Stimulated activated naive CD8-positive, alpha-beta T cell treated with anti-CD3 and anti-CD28 coated beads, Interleukin-15, Interleukin-2, amounts not matched to agents 100 ng/mL and 50 ng/mL, for 24 hours (primary cell): ENCODE data around the gene BTBD9.

Source experiments
- H3K27ac Mint-ChIP-seq: one replicate; pipeline ENCODE4 v1.8.0; 2021; ENCODE audit warnings: mild to moderate bottlenecking, mixed read lengths
- H3K27me3 Mint-ChIP-seq: one replicate; pipeline ENCODE4 v1.8.0; 2021; ENCODE audit warnings: mixed read lengths
- H3K36me3 Mint-ChIP-seq: one replicate; pipeline ENCODE4 v1.8.0; 2021; ENCODE audit warnings: low read depth, mixed read lengths
- H3K4me1 Mint-ChIP-seq: one replicate; pipeline ENCODE4 v1.8.0; 2021; ENCODE audit warnings: low read depth, mixed read lengths
- H3K4me3 Mint-ChIP-seq: one replicate; pipeline ENCODE4 v1.8.0; 2021; ENCODE audit warnings: mild to moderate bottlenecking, mixed read lengths
- H3K9me3 Mint-ChIP-seq: one replicate; pipeline ENCODE4 v1.8.0; 2021; ENCODE audit warnings: mixed read lengths

Gene BTBD9

GRCh38 chr6:38485488-38485887 is 154.2 kb downstream of the BTBD9 start:
- Mint-ChIP-seq H3K4me1 (no peaks in the 10 kb centered on the region), H3K27ac (no peak overlapping the region), H3K4me3 (no peak overlapping the region), H3K27me3 (no peaks in the 10 kb centered on the region), H3K9me3 (no peaks in the 10 kb centered on the region), H3K36me3 (no peaks in the 10 kb centered on the region)

DNA sequence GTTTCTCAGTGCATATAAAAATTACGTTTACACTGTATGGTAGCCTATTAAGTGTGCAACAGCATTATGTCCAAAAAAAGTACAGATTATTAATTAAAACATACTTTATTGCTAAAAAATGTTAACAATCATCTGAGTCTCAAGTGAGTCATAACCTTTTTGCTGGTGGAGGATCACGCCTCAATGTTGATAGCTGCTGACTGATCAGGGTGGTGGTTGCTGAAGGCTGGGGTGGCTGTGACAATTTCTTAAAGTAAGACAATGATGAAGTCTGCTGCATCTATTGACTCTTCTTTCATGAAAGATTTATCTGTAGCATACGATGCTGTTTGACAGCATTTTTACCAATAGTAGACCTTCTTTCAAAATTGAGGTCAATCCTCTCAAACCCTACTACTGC is 155.1 kb downstream of the BTBD9 start:
- no peak overlapping the region for H3K27ac Mint-ChIP-seq
- H3K9me3 Mint-ChIP-seq: no peaks in the 10 kb centered on the region
- H3K4me1 Mint-ChIP-seq: no peaks in the 10 kb centered on the region
- H3K27me3 Mint-ChIP-seq: no peaks in the 10 kb centered on the region
- no peak overlapping the region for H3K4me3 Mint-ChIP-seq
- H3K36me3 Mint-ChIP-seq: no peaks in the 10 kb centered on the region

DNA sequence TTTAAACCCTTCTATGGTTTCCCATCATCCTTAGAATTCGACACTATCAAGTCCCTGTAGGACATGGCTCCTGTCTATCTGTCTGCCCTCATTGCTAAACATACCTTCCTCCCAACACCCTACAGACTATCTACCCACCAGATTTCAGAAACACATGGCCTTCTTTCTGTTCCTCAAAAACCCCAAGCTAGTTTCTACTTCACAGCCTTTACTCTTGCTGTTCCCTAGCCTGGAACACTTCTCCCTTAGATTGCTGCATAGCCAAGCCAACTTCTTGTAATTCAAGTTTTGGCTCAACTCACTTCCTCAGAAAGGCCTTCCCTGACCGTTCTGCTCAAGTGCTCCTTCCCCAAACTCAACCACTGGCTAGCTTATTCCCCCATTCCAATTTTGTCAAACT is 156.2 kb downstream of the BTBD9 start:
- Mint-ChIP-seq H3K4me1 (no peaks in the 10 kb centered on the region), H3K36me3 (no peaks in the 10 kb centered on the region), H3K27me3 (no peaks in the 10 kb centered on the region), H3K27ac (no peak overlapping the region), H3K9me3 (no peaks in the 10 kb centered on the region), H3K4me3 (no peak overlapping the region)

DNA sequence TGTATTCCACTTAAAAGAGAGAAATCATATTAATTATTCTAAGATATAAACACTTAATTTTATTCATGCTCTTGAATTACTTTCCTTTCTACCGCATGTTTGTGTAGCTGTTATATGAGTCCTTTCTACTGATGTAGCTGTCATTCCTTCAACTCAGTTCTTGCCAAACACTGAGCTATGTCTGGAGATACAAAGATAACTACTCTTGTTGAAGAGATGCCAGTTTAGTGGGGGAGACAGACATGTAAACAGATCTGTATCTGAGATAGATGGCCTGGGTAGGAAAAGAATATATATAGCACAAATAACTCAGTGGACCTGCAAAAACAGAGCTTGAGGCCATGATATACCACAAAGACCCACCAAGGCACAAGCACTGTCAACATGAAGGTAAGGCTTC is 157.3 kb downstream of the BTBD9 start:
- no peak overlapping the region for H3K4me3 Mint-ChIP-seq
- H3K27me3 Mint-ChIP-seq: no peaks in the 10 kb centered on the region
- H3K27ac Mint-ChIP-seq: no peak overlapping the region
- no peaks in the 10 kb centered on the region for H3K9me3 Mint-ChIP-seq
- no peaks in the 10 kb centered on the region for H3K36me3 Mint-ChIP-seq
- H3K4me1 Mint-ChIP-seq: peaks cover 5% of the 10 kb centered on the region

DNA sequence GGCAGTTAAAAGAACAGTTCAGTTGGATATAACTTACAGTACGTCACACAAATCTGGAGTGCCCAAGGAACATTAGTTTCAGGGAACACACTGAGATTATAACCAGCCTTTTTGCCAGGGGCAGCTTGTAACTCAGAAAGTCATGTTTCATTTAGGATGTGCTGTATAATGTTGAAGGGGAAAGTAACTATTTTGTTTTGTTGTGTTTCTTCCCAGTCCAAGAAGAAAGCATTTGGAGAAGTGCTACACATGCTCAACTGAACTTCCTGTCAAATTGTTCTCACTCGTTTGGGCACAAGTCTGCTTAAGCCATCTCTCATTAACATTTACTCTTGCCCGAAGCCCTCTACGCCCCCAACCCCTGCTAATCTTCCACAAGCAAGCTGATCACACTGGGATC is 157.9 kb downstream of the BTBD9 start:
- H3K27ac Mint-ChIP-seq: no peak overlapping the region
- H3K9me3 Mint-ChIP-seq: no peaks in the 10 kb centered on the region
- peaks cover 5% of the 10 kb centered on the region for H3K4me1 Mint-ChIP-seq
- no peaks in the 10 kb centered on the region for H3K36me3 Mint-ChIP-seq
- H3K4me3 Mint-ChIP-seq: no peak overlapping the region
- H3K27me3 Mint-ChIP-seq: no peaks in the 10 kb centered on the region

DNA sequence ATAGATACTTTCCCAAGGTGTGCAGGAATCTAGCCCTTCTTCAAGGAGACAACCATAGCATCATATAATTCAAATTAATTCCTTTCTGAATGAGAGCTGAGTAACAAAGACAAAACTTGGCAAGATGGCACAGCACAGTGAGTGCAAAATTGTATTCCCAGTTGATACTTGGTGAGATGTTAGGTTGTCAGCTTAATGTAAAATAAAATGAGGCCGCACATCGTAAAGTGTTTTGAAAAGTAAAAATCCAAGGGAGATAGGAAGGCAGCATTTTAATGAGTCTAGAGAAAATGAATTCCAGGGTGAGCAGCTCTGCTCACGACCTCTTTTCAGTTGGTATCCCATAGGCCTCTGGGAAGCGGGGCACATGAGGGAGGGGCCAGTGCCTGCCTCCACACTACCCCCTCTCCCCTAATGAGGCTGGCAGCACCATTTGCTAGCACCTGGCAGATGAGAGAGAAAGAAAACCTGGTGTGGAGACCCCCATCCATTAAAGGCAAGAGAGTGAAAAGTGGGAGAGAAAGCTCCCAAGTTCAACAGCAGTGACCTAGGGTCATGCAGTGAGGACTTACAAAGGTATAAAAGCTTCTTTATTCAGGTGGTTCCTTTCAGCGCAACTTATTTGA is 158.4 kb downstream of the BTBD9 start:
- Mint-ChIP-seq H3K27me3 (no peaks in the 10 kb centered on the region), H3K9me3 (no peaks in the 10 kb centered on the region), H3K36me3 (no peaks in the 10 kb centered on the region), H3K4me1 (peaks cover 5% of the 10 kb centered on the region), H3K27ac (no peak overlapping the region), H3K4me3 (no peak overlapping the region)

GRCh38 chr6:38480036-38480435 is 159.7 kb downstream of the BTBD9 start:
- Mint-ChIP-seq H3K27ac (no peak overlapping the region), H3K9me3 (no peaks in the 10 kb centered on the region), H3K4me1 (peaks cover 5% of the 10 kb centered on the region), H3K27me3 (no peaks in the 10 kb centered on the region), H3K4me3 (no peak overlapping the region), H3K36me3 (no peaks in the 10 kb centered on the region)

DNA sequence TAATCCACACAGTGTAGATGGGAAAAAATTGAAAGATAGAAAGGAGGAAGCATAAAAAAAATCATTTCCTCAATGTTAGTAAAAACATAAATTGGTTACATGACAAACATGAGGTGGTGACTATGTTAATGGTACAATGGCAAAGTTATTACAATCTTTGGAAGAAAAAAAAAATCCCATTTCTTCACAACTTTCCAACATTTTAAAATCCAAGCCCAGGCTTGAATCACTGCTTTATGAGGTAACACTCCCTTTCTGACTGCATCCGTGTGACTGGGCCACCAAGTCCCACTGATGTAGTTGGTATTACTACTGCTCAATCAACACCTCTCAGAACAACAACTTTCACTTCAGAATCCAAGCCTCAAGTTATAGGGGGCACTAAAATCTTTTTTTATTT is 160.4 kb downstream of the BTBD9 start:
- Mint-ChIP-seq H3K9me3 (no peaks in the 10 kb centered on the region), H3K4me1 (peaks cover 5% of the 10 kb centered on the region), H3K36me3 (no peaks in the 10 kb centered on the region), H3K27me3 (no peaks in the 10 kb centered on the region), H3K27ac (no peak overlapping the region), H3K4me3 (no peak overlapping the region)

GRCh38 chr6:38477680-38478260 is 162.0 kb downstream of the BTBD9 start:
- Mint-ChIP-seq H3K27me3 (no peaks in the 10 kb centered on the region), H3K36me3 (peaks cover 4% of the 10 kb centered on the region), H3K4me1 (peaks cover 5% of the 10 kb centered on the region), H3K4me3 (no peak overlapping the region), H3K9me3 (no peaks in the 10 kb centered on the region), H3K27ac (no peak overlapping the region)

- Mint-ChIP-seq H3K36me3 (peaks cover 4% of the 10 kb centered on the region), H3K4me3 (no peak overlapping the region), H3K9me3 (no peaks in the 10 kb centered on the region), H3K27me3 (no peaks in the 10 kb centered on the region), H3K27ac (no peak overlapping the region), H3K4me1 (peaks cover 5% of the 10 kb centered on the region)
Observed at GRCh38 chr6:38476888-38477287, 162.8 kb downstream of the BTBD9 start.

DNA sequence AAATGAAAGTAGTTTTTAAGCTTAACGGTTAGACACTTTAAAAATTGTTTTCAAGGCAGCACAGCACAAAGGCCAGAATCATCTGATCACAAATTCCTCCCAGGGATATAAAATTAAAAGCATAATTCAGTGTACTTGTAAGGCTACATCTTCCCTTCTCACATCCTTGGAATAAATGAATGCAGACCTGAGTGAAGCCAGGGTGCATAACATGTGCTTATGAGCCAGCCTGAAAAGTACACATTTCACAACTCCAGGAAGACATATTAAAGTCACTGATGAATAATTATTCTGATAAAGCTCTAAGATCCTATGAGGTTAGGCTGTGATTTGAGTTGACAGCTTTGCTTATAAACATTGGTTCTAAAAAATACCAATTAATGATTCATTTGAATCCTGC is 163.6 kb downstream of the BTBD9 start:
- no peak overlapping the region for H3K27ac Mint-ChIP-seq
- H3K27me3 Mint-ChIP-seq: no peaks in the 10 kb centered on the region
- H3K4me1 Mint-ChIP-seq: peaks cover 5% of the 10 kb centered on the region

GRCh38 chr6:38470548-38470947 is 169.2 kb downstream of the BTBD9 start:
- H3K27ac Mint-ChIP-seq: no peak overlapping the region
- H3K4me3 Mint-ChIP-seq: no peak overlapping the region
- no peaks in the 10 kb centered on the region for H3K9me3 Mint-ChIP-seq
- peaks cover 4% of the 10 kb centered on the region for H3K36me3 Mint-ChIP-seq
- H3K27me3 Mint-ChIP-seq: no peaks in the 10 kb centered on the region
- no peaks in the 10 kb centered on the region for H3K4me1 Mint-ChIP-seq

More for the DNA sequence above, 163.6 kb downstream of the BTBD9 start:
- H3K36me3 Mint-ChIP-seq: peaks cover 4% of the 10 kb centered on the region
- no peak overlapping the region for H3K4me3 Mint-ChIP-seq
- no peaks in the 10 kb centered on the region for H3K9me3 Mint-ChIP-seq

DNA sequence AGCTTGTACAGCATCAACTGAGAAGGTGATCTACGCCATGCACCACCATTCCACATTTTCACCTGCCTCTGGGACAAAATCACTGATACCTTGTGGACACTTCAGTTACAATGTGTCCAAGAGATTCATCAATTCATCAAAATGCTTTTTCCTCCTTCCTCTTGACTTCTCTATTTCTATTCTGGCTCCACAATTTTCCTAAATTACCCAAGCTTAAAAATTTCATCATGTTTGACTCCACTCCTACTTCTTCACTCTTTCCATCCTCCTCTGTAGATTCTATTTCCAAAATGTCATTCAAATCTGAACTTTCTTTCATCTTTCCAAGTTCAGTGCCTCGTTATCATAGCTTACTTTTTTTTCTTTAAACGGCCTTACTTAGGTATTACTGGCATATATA is 172.2 kb downstream of the BTBD9 start:
- Mint-ChIP-seq H3K27ac (no peak overlapping the region), H3K4me3 (no peak overlapping the region), H3K4me1 (no peaks in the 10 kb centered on the region), H3K27me3 (no peaks in the 10 kb centered on the region), H3K36me3 (peaks cover 4% of the 10 kb centered on the region), H3K9me3 (peaks cover 4% of the 10 kb centered on the region)

DNA sequence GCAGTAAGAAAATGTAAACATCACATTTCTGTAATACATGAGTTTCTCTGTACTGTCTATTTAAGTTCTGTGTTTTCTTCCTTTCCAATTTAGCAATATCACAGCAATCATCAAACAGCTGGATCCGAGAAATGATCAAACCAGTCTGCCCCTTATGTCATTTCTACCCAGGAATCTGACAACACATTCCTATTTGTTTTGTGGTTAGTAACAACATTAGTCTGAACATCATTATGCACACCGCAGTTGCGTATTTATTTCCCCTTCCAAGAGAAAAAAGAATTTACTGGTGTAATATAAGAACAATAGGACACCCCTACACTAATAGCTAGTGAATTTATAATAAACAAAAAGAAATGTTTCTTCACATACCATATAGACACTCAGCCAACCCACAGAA is 179.5 kb downstream of the BTBD9 start:
- H3K4me1 Mint-ChIP-seq: no peaks in the 10 kb centered on the region
- H3K4me3 Mint-ChIP-seq: no peak overlapping the region
- no peak overlapping the region for H3K27ac Mint-ChIP-seq
- no peaks in the 10 kb centered on the region for H3K27me3 Mint-ChIP-seq
- peaks cover 4% of the 10 kb centered on the region for H3K36me3 Mint-ChIP-seq
- peaks cover 4% of the 10 kb centered on the region for H3K9me3 Mint-ChIP-seq

GRCh38 chr6:38459291-38459690 is 180.4 kb downstream of the BTBD9 start:
- Mint-ChIP-seq H3K36me3 (peaks cover 4% of the 10 kb centered on the region), H3K4me1 (no peaks in the 10 kb centered on the region)

DNA sequence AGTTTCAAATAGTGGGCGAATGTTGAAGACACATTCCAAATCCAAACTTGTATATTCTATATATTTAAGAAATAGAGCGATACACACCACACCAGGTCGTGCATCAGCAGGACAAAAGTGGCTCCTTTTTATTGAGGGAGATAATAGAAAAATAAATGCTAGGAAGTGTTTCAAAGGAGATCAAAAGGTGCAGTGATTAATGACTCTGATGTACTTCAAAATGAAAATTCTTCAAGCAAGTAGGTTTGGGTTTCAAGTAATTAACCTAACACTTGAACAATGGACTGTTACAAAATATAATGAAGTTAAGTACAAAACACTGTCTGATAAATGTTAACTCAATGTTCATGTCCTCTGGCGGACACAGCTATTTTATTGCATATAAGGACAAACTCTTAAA is 185.9 kb downstream of the BTBD9 start:
- H3K9me3 Mint-ChIP-seq: no peaks in the 10 kb centered on the region
- H3K4me3 Mint-ChIP-seq: no peak overlapping the region
- no peaks in the 10 kb centered on the region for H3K27me3 Mint-ChIP-seq
- no peak overlapping the region for H3K27ac Mint-ChIP-seq
- H3K4me1 Mint-ChIP-seq: no peaks in the 10 kb centered on the region
- peaks cover 6% of the 10 kb centered on the region for H3K36me3 Mint-ChIP-seq

More at GRCh38 chr6:38459291-38459690, 180.4 kb downstream of the BTBD9 start:
- no peak overlapping the region for H3K4me3 Mint-ChIP-seq
- no peak overlapping the region for H3K27ac Mint-ChIP-seq
- peaks cover 4% of the 10 kb centered on the region for H3K9me3 Mint-ChIP-seq
- H3K27me3 Mint-ChIP-seq: no peaks in the 10 kb centered on the region
